HepG2 (cell line): ENCODE data around the gene BST1. TPM values are rescaled to one million over a fixed set of nuclear protein-coding genes. Genes with fewer than 3 reads are reported as not detected.
A peak's percentile ranks its signal among the peaks of the same experiment; 100 is the strongest.

Source experiments
- ATF7 ChIP-seq, 2 experiments: fragments of 450-650 bp in 1 of 2; sonication (generic) in 1 of 2; formaldehyde crosslinking in 1 of 2; IDR thresholded peaks; 2 replicates each; pipeline versions ENCODE4 v1.4.0 to v1.6.1; 2016 to 2020; ENCODE audit warnings: antibody characterized with exemption in 1 of 2, mild to moderate bottlenecking in 1 of 2, missing genetic modification reagents in 1 of 2
- BRD4 ChIP-seq: sonication (generic); formaldehyde crosslinking; IDR thresholded peaks from 2 replicates; pipeline ENCODE4 v1.4.0; 2020; ENCODE audit warnings: missing genetic modification reagents
- CEBPB ChIP-seq: IDR thresholded peaks from 2 replicates; pipeline ENCODE4 v1.6.1; 2011; ENCODE audit warnings: low read depth, low read length, improper control_type of control experiment, borderline replicate concordance
- CHD4 ChIP-seq: fragments of 200-600 bp; sonication (generic); IDR thresholded peaks from 2 replicates; pipeline ENCODE4 v1.7.0; 2017; ENCODE audit warnings: mild to moderate bottlenecking, low read length, borderline replicate concordance
- CTCF ChIP-seq: sonication (generic); formaldehyde crosslinking; IDR thresholded peaks from 2 replicates; pipeline ENCODE4 v1.5.0; 2020; ENCODE audit warnings: mild to moderate bottlenecking, missing genetic modification reagents, moderate library complexity
- GABPB1 ChIP-seq: IDR thresholded peaks from 2 replicates; pipeline ENCODE4 v1.6.1; 2016; ENCODE audit warnings: mild to moderate bottlenecking, missing genetic modification reagents, moderate library complexity, missing compliant biosample characterization
- GMEB1 ChIP-seq: sonication (generic); formaldehyde crosslinking; IDR thresholded peaks from 2 replicates; pipeline ENCODE4 v1.5.1; 2020; ENCODE audit warnings: missing genetic modification reagents, mild to moderate bottlenecking, borderline replicate concordance
- HNF1B ChIP-seq: sonication (generic); formaldehyde crosslinking; IDR thresholded peaks from 2 replicates; pipeline ENCODE4 v1.5.1; 2020; ENCODE audit warnings: mild to moderate bottlenecking, moderate library complexity, missing genetic modification reagents
- NFKB2 ChIP-seq: sonication (generic); formaldehyde crosslinking; IDR thresholded peaks from 2 replicates; pipeline ENCODE4 v1.4.0; 2020; ENCODE audit warnings: missing genetic modification reagents, borderline replicate concordance
- RELA ChIP-seq: sonication (generic); formaldehyde crosslinking; IDR thresholded peaks from 2 replicates; pipeline ENCODE4 v1.4.0; 2020; ENCODE audit warnings: missing genetic modification reagents
- UBTF ChIP-seq: sonication (generic); formaldehyde crosslinking; IDR thresholded peaks from 2 replicates; pipeline ENCODE4 v1.4.0; 2020; ENCODE audit warnings: mild to moderate bottlenecking, missing genetic modification reagents
- ZBTB4 ChIP-seq: sonication (generic); formaldehyde crosslinking; IDR thresholded peaks from 2 replicates; pipeline ENCODE4 v1.4.0; 2020; ENCODE audit warnings: missing genetic modification reagents, mild to moderate bottlenecking, borderline replicate concordance
- ZFX ChIP-seq: sonication (generic); formaldehyde crosslinking; IDR thresholded peaks from 2 replicates; pipeline ENCODE4 v1.4.0; 2020; ENCODE audit warnings: mild to moderate bottlenecking, low read depth, missing genetic modification reagents, moderate library complexity
- ZNF224 ChIP-seq: sonication (generic); formaldehyde crosslinking; IDR thresholded peaks from 2 replicates; pipeline ENCODE4 v1.5.0; 2020; ENCODE audit warnings: mild to moderate bottlenecking, missing genetic modification reagents
- ZNF782 ChIP-seq: sonication (generic); formaldehyde crosslinking; IDR thresholded peaks from 2 replicates; pipeline ENCODE4 v1.4.0; 2020; ENCODE audit warnings: missing genetic modification reagents, mild to moderate bottlenecking, borderline replicate concordance
- ZNF800 ChIP-seq: sonication (generic); formaldehyde crosslinking; IDR thresholded peaks from 2 replicates; pipeline ENCODE4 v1.4.0; 2020; ENCODE audit warnings: missing genetic modification reagents
- polyA plus RNA-seq, 8 experiments: library from polyadenylated mRNA; depleted of rRNA in 3 of 8; stranded (reverse) in 7 of 8; unstranded in 1 of 8; fragments of >200 nt; fragmentation: Illumina TruSeq in 4 of 8; extraction: Trizol in 4 of 8; gene quantifications; 2 replicates each; pipeline versions ENCODE4 v1.2.1 to v1.2.3, GENCODE V29; 2011 to 2016; ENCODE audit warnings: low read depth in 4 of 8, missing spikeins in 1 of 8, mixed read lengths in 1 of 8; ENCODE audit not compliant: insufficient read depth in 1 of 8
- total RNA-seq, 5 experiments: library from RNA; depleted of rRNA; stranded (reverse); fragments of >200 nt; fragmentation: Illumina TruSeq; extraction: Trizol; gene quantifications; 2 replicates each; pipeline ENCODE4 v1.2.3, GENCODE V29; 2016; ENCODE audit warnings: low read depth in 1 of 5

Gene BST1
- total and polyA plus RNA-seq, 2 of the 13 experiments (the other 11 are each of a cell fraction or from before 2014, with no cell fraction given), result 0.09 to 0.49 TPM

GRCh38 chr4:15779306-15779705, 76.4 kb downstream of the BST1 start (continued):
- TF ChIP-seq GMEB1 (CRISPR knock-in tag) (no peak), ZBTB4 (CRISPR knock-in tag) (no peak), HNF1B (CRISPR knock-in tag) (0 out of 2 replicates have a peak, but pooled peaks have one; percentile 16), ZNF800 (CRISPR knock-in tag) (no peak), ZFX (CRISPR knock-in tag) (no peak), ZNF224 (no peak), CEBPB (peak; percentile 56; the same call in 1 of the 2 replicates), RELA (no peak), NFKB2 (CRISPR knock-in tag) (no peak), CHD4 (no peak), BRD4 (CRISPR knock-in tag) (no peak), UBTF (CRISPR knock-in tag) (no peak), GABPB1 (CRISPR knock-in tag) (0 out of 2 replicates have a peak, but pooled peaks have one; percentile 23), ATF7 (IDR thresholded peaks at IDR 0.05) (no peak), ATF7 (CRISPR knock-in tag; IDR thresholded peaks at IDR 0.05) (no peak), ZNF782 (CRISPR knock-in tag) (no peak), CTCF (CRISPR knock-in tag) (peak; percentile 52)
